NCI-H82 treated with DMSO at 0.1 percent for 48 hours (cell line): Measurements from ENCODE around the gene SLFN14.
"Not testable (repeated sequence)": the region's sequence is repeated elsewhere in the genome, so short reads cannot be mapped to it uniquely, and the experiment has no call there.

Experiments
- DNase-seq: peaks from one replicate; lab custom pipeline; 2025; ENCODE audit not compliant: unreplicated experiment; lab: John Stamatoyannopoulos, UW

Gene SLFN14

GRCh38 chr17:35523296-35523695 is 37.3 kb downstream of the SLFN14 start:
- no peak for DNase-seq

DNA sequence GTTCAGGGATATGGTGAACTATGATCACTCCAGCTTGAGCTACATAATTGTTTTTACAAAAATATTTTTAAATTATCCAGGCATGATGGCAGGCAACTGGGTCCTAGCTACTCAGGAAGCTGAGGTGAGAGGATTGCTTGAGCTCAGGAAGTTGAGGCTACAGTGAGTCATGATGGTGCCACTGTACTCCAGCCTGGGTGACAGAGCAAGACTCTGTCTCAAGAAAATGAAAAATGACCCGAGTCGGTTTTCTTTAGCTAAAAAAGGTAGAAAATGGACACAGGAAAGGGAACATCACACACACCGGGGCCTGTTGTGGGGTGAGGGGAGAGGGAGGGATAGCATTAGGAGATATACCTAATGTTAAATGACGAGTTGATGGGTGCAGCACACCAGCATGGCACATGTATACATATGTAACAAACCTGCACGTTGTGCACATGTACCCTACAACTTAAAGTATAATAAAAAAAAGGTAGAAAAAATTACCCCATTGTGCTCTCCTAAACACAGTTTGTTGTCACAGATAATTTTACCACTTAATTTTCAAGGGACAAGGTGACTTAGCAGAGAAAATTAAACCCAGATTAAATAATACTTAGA is 38.9 kb downstream of the SLFN14 start:
- DNase-seq, result not testable (repeated sequence)

DNA sequence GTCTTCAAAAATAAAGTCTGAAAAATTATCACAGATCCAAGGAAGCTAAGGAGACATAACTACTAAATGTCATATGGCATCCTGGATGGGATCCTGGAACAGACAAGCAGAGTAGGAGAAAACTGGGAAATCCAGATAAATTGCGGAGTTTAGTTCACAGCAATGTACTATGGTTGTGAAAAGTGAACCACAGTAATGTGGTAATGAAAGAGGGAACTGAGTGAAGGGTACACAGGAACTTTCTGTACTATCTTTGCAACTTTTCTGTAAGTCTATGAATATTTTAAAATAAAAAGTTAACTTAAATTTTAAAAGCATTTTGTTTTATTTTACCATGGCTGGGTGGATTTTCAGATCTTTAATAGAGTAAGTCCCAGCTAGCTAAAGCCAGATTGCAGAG is 39.5 kb downstream of the SLFN14 start:
- no peak for DNase-seq

DNA sequence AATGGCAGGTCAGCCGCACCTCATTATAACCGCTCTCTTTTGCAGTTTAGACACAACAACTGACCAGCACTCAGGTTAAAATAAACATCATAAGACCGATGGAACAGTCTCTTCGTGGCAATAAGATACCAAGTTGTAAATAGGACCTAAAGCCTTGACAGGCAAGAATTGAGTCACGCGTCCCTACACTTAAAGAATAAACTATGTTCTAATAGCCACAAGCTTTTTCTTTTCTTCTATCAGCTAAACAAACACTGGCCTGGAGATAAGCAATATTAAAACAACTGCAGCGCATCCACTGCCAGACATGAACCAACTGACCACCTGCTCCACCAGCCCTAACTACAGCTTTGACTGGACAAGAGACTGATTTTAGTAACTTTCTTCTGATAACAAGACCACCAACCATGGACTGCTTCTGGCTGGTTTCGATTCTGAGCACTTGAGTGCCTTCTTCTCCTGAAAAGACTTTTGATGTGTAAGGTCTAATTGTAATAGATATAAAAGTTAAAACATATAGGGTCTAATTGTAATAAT is 40.6 kb downstream of the SLFN14 start:
- no peak for DNase-seq

DNA sequence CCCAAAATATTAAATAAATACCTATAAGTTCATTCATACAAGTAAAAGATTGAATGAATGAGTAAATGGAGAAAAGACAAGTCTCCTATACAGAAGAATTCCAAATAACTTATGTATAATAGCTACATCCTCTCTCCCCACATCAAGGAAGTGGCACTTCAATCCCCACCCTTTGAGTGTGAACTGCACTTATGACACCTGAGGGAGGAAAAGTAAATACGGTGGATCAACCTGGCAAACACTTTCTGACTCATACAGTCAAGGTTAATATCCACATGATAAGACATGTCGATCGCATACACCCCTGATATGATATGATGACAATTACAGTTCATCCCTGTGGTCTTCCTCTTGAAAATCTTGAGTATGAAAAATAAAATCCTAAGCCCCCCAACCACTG is 41.2 kb downstream of the SLFN14 start:
- no peak for DNase-seq

- DNase-seq, result not testable (repeated sequence)
These were observed 42.2 kb downstream of the SLFN14 start for GRCh38 chr17:35518431-35518830.

GRCh38 chr17:35515027-35515426 is 45.6 kb downstream of the SLFN14 start:
- no peak for DNase-seq

DNA sequence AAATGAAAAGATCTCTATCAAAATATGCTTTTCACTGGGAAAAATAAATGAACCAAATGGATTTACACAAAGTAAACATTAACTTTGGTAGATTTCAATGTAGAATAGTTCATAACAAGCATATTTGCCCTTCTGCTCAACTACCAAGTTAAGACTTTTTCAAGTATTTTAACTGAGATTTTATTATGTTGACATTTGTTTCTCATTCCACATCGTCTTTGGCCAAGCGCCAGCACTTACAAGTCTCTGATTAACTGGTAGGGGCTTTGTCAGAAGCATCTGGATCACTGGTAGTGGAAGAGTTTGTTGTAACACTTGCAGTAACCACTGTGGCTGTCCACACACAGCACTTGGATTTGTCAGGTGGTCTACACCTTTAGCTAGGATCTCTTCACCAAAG is 46.1 kb downstream of the SLFN14 start:
- DNase-seq, result no peak
